ENCODE measurements around the gene EPX.

EPX gene

DNA sequence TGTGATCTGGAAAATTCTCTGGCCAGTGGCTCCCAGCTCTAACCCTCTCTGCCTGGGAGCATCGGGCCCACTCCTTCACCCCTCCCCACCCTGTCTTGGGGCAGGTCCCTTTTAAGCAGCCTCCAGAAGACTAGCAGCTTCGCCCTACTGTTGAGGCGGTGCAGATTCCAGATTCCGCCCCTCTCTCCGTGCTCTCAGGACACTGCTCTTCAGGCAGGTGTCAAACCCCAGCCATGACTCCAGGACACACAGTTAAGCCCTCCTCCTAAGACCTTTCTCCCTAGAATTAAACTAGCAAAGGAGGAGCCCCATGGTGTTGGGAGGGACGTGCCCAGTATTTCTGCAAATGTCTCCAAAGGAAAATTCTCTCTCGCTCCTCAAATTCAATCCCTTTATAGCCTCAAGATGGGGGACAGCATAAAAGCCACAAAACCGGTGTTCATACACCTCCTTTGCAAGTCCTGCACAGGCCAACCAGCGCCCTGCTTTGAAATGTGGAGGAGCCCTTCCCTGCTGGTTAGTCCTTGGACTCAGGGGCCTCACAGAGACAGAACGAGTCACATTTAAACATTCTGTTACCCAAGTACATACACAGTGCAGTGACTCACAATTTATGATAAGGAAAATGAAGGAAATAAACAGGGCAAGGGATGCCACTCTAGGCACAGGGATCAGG lies 53.0 kb downstream of the EPX start:
- no peak for ATAC-seq
- no peak for TF ChIP-seq TOX (CRISPR knock-in tag; IDR thresholded peaks at IDR 0.05; ENCODE audit: borderline replicate concordance)
- TF ChIP-seq, protein P1, sequence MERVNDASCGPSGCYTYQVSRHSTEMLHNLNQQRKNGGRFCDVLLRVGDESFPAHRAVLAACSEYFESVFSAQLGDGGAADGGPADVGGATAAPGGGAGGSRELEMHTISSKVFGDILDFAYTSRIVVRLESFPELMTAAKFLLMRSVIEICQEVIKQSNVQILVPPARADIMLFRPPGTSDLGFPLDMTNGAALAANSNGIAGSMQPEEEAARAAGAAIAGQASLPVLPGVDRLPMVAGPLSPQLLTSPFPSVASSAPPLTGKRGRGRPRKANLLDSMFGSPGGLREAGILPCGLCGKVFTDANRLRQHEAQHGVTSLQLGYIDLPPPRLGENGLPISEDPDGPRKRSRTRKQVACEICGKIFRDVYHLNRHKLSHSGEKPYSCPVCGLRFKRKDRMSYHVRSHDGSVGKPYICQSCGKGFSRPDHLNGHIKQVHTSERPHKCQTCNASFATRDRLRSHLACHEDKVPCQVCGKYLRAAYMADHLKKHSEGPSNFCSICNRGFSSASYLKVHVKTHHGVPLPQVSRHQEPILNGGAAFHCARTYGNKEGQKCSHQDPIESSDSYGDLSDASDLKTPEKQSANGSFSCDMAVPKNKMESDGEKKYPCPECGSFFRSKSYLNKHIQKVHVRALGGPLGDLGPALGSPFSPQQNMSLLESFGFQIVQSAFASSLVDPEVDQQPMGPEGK (CRISPR knock-in tag; IDR thresholded peaks at IDR 0.05; ENCODE audit: borderline replicate concordance): no peak
- no peak for TF ChIP-seq ZC3H10 (CRISPR knock-in tag; IDR thresholded peaks at IDR 0.05)
- no peak for TF ChIP-seq ZNF70 (CRISPR knock-in tag; IDR thresholded peaks at IDR 0.05)
- TF ChIP-seq OSR1 (CRISPR knock-in tag; IDR thresholded peaks at IDR 0.05): no peak
- TF ChIP-seq RARB (CRISPR knock-in tag; IDR thresholded peaks at IDR 0.05): no peak
- TF ChIP-seq SNAI2 (CRISPR knock-in tag; IDR thresholded peaks at IDR 0.05): no peak
- no peak for TF ChIP-seq ARNTL (CRISPR knock-in tag; IDR thresholded peaks at IDR 0.05; ENCODE audit: borderline replicate concordance, low read depth)
- TF ChIP-seq ISL1 (CRISPR knock-in tag; IDR thresholded peaks at IDR 0.05): no peak
- TF ChIP-seq, protein P2, sequence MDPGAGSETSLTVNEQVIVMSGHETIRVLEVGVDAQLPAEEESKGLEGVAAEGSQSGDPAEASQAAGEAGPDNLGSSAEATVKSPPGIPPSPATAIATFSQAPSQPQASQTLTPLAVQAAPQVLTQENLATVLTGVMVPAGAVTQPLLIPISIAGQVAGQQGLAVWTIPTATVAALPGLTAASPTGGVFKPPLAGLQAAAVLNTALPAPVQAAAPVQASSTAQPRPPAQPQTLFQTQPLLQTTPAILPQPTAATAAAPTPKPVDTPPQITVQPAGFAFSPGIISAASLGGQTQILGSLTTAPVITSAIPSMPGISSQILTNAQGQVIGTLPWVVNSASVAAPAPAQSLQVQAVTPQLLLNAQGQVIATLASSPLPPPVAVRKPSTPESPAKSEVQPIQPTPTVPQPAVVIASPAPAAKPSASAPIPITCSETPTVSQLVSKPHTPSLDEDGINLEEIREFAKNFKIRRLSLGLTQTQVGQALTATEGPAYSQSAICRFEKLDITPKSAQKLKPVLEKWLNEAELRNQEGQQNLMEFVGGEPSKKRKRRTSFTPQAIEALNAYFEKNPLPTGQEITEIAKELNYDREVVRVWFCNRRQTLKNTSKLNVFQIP (CRISPR knock-in tag; IDR thresholded peaks at IDR 0.05; ENCODE audit: borderline replicate concordance, low read depth): no peak

DNA sequence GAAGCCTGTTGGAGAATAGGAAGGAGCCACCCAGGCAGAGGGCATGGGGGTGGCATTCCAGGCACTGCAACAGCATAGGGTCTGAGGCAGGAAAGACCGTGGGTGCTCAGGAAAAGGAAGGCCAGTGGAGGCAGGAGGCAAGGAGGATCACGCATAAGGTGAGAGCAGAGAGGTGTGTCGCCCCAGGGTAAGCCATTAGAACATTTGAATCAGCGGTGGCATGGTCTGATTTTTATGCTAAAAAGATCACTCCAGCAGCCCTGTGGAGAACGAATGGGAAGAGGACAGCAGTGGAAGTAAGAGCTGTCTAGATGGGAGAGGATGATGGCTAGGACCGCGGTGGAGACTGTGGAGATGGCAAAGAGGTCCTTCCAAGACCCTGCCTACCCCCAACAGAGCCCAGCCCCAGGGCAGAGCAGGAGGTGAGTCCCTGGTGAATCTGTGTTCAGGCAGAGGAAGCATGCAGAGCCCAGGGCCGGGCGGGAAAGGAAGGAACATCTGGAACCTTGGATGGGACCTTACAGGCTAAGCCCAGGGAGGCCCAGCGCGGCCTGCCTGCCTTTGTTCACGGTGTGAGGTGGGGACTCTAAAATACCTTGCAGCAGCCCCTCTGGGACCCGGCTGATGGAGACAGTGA lies 53.7 kb downstream of the EPX start:
- TF ChIP-seq ISL1 (CRISPR knock-in tag; IDR thresholded peaks at IDR 0.05) (no peak), CSDC2 (CRISPR knock-in tag; IDR thresholded peaks at IDR 0.05) (no peak), GLIS3 (CRISPR knock-in tag; IDR thresholded peaks at IDR 0.05) (no peak), OSR1 (CRISPR knock-in tag; IDR thresholded peaks at IDR 0.05) (no peak), TOX (CRISPR knock-in tag; IDR thresholded peaks at IDR 0.05; ENCODE audit: borderline replicate concordance) (no peak)
- TF ChIP-seq, protein P3, sequence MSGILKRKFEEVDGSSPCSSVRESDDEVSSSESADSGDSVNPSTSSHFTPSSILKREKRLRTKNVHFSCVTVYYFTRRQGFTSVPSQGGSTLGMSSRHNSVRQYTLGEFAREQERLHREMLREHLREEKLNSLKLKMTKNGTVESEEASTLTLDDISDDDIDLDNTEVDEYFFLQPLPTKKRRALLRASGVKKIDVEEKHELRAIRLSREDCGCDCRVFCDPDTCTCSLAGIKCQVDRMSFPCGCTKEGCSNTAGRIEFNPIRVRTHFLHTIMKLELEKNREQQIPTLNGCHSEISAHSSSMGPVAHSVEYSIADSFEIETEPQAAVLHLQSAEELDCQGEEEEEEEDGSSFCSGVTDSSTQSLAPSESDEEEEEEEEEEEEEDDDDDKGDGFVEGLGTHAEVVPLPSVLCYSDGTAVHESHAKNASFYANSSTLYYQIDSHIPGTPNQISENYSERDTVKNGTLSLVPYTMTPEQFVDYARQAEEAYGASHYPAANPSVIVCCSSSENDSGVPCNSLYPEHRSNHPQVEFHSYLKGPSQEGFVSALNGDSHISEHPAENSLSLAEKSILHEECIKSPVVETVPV (CRISPR knock-in tag; IDR thresholded peaks at IDR 0.05): no peak
- TF ChIP-seq, protein P4, sequence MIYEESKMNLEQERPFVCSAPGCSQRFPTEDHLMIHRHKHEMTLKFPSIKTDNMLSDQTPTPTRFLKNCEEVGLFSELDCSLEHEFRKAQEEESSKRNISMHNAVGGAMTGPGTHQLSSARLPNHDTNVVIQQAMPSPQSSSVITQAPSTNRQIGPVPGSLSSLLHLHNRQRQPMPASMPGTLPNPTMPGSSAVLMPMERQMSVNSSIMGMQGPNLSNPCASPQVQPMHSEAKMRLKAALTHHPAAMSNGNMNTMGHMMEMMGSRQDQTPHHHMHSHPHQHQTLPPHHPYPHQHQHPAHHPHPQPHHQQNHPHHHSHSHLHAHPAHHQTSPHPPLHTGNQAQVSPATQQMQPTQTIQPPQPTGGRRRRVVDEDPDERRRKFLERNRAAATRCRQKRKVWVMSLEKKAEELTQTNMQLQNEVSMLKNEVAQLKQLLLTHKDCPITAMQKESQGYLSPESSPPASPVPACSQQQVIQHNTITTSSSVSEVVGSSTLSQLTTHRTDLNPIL (CRISPR knock-in tag; IDR thresholded peaks at IDR 0.05; ENCODE audit: low read depth): no peak
- ATAC-seq: no peak

DNA sequence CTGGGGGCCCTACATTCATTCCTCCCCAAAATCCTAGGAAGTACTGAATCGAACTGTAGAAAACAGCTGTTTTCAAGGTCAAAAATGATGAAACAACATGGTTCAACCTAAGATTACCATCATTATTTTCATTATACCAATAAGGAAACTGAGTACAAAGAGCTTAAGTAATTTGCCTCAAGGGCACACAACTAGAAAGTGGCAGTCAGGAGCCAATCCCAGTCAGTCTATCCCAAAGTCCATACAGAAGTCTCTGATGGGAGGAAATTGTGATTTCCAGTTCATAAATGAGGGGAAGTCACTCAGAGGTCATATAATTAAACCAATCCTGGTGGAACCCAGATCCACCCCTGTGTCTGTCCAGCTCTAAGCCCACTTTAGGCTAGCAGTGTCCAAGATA lies 54.3 kb downstream of the EPX start:
- TF ChIP-seq RARB (CRISPR knock-in tag; IDR thresholded peaks at IDR 0.05): no peak
- TF ChIP-seq ZNF565 (CRISPR knock-in tag; conservative IDR thresholded peaks at IDR 0.05; ENCODE audit: low read depth): no peak
- TF ChIP-seq CSDC2 (CRISPR knock-in tag; IDR thresholded peaks at IDR 0.05): no peak
- TF ChIP-seq, protein P1 (CRISPR knock-in tag; IDR thresholded peaks at IDR 0.05; ENCODE audit: borderline replicate concordance): no peak
- no peak for TF ChIP-seq ZC3H10 (CRISPR knock-in tag; IDR thresholded peaks at IDR 0.05)
- TF ChIP-seq, protein P4 (CRISPR knock-in tag; IDR thresholded peaks at IDR 0.05; ENCODE audit: low read depth): no peak
- no peak for TF ChIP-seq ESRRG (CRISPR knock-in tag; IDR thresholded peaks at IDR 0.05)
- TF ChIP-seq GLIS3 (CRISPR knock-in tag; IDR thresholded peaks at IDR 0.05): no peak
- TF ChIP-seq, protein P3 (CRISPR knock-in tag; IDR thresholded peaks at IDR 0.05): no peak
- TF ChIP-seq ISL1 (CRISPR knock-in tag; IDR thresholded peaks at IDR 0.05): no peak
- no peak for TF ChIP-seq ZNF8 (CRISPR knock-in tag; IDR thresholded peaks at IDR 0.05)
- ATAC-seq: no peak

Measured in SK-N-SH treated with all-trans-retinoic acid at 6 μM for 48 hours (cell line).